ENCODE data around the gene KIF3A.

The KIF3A gene

GRCh38 chr5:132764671-132765238 lies 27.4 kb upstream of the KIF3A start:
- no peak for TF ChIP-seq GATA1 (IDR thresholded peaks at IDR 0.05; ENCODE audit: low read depth, low read length)
- no peak for TF ChIP-seq POLR2A (IDR thresholded peaks at IDR 0.05; ENCODE audit: low read length)
- no peak for DNase-seq

GRCh38 chr5:132764051-132764450 lies 26.7 kb upstream of the KIF3A start:
- no peak for TF ChIP-seq POLR2A (IDR thresholded peaks at IDR 0.05; ENCODE audit: low read length)
- no peak for TF ChIP-seq GATA1 (IDR thresholded peaks at IDR 0.05; ENCODE audit: low read depth, low read length)
- DNase-seq, result no peak

- no peak for TF ChIP-seq POLR2A (IDR thresholded peaks at IDR 0.05; ENCODE audit: low read length)
- TF ChIP-seq GATA1 (IDR thresholded peaks at IDR 0.05; ENCODE audit: low read depth, low read length), result no peak
- no peak for DNase-seq
These were observed 26.1 kb upstream of the KIF3A start for GRCh38 chr5:132763181-132764036.

- DNase-seq, result no peak
- TF ChIP-seq POLR2A (IDR thresholded peaks at IDR 0.05; ENCODE audit: low read length) (no peak), GATA1 (IDR thresholded peaks at IDR 0.05; ENCODE audit: low read depth, low read length) (no peak)
These were observed 25.1 kb upstream of the KIF3A start for GRCh38 chr5:132762246-132763000.

- DNase-seq, result no peak
These were observed 24.2 kb upstream of the KIF3A start for GRCh38 chr5:132761321-132762240.

GRCh38 chr5:132760601-132761317 lies 23.4 kb upstream of the KIF3A start:
- TF ChIP-seq POLR2A (IDR thresholded peaks at IDR 0.05; ENCODE audit: low read length), result no peak
- no peak for TF ChIP-seq GATA1 (IDR thresholded peaks at IDR 0.05; ENCODE audit: low read depth, low read length)
- no peak for DNase-seq

More at GRCh38 chr5:132761321-132762240, 24.2 kb upstream of the KIF3A start:
- TF ChIP-seq POLR2A (IDR thresholded peaks at IDR 0.05; ENCODE audit: low read length), result no peak
- no peak for TF ChIP-seq GATA1 (IDR thresholded peaks at IDR 0.05; ENCODE audit: low read depth, low read length)

- no peak for TF ChIP-seq GATA1 (IDR thresholded peaks at IDR 0.05; ENCODE audit: low read depth, low read length)
- TF ChIP-seq POLR2A (IDR thresholded peaks at IDR 0.05; ENCODE audit: low read length), result no peak
These were observed 22.7 kb upstream of the KIF3A start for GRCh38 chr5:132760049-132760420.

GRCh38 chr5:132759114-132760048 lies 22.0 kb upstream of the KIF3A start:
- DNase-seq, result no peak
- TF ChIP-seq GATA1 (IDR thresholded peaks at IDR 0.05; ENCODE audit: low read depth, low read length) (no peak), POLR2A (IDR thresholded peaks at IDR 0.05; ENCODE audit: low read length) (no peak)

More at GRCh38 chr5:132760049-132760420, 22.7 kb upstream of the KIF3A start:
- no peak for DNase-seq

GRCh38 chr5:132758451-132758850 lies 21.1 kb upstream of the KIF3A start:
- TF ChIP-seq GATA1 (IDR thresholded peaks at IDR 0.05; ENCODE audit: low read depth, low read length) (no peak), POLR2A (IDR thresholded peaks at IDR 0.05; ENCODE audit: low read length) (no peak)
- DNase-seq, result no peak

- no peak for DNase-seq
- no peak for TF ChIP-seq POLR2A (IDR thresholded peaks at IDR 0.05; ENCODE audit: low read length)
- no peak for TF ChIP-seq GATA1 (IDR thresholded peaks at IDR 0.05; ENCODE audit: low read depth, low read length)
These were observed 19.2 kb upstream of the KIF3A start for GRCh38 chr5:132756542-132756941.

GRCh38 chr5:132754947-132755346 lies 17.6 kb upstream of the KIF3A start:
- TF ChIP-seq POLR2A (IDR thresholded peaks at IDR 0.05; ENCODE audit: low read length), result no peak
- DNase-seq, result peak; percentile 15 to 40

GRCh38 chr5:132754111-132754510 lies 16.8 kb upstream of the KIF3A start:
- TF ChIP-seq GATA1 (IDR thresholded peaks at IDR 0.05; ENCODE audit: low read depth, low read length) (no peak), POLR2A (IDR thresholded peaks at IDR 0.05; ENCODE audit: low read length) (no peak)
- DNase-seq, result no peak

Measured in erythroblast (primary cell).